Colon (tissue), 2 donors: ENCODE data around the gene TRPM3.

Experiments used
- FAIRE-seq: peaks from 2 replicates; lab custom pipeline; 2012; peaks lifted over from hg19 to GRCh38; lab: Jason Lieb, UNC
- donor health status: control.
- donor health status: control.

The TRPM3 gene

GRCh38 chr9:70609542-70610286 is 511.7 kb downstream of the TRPM3 start:
- FAIRE-seq, result no peak

GRCh38 chr9:70609011-70609410 is 512.4 kb downstream of the TRPM3 start:
- no peak for FAIRE-seq

- no peak for FAIRE-seq
These were observed 513.5 kb downstream of the TRPM3 start for GRCh38 chr9:70607926-70608325.

GRCh38 chr9:70607329-70607728 is 514.1 kb downstream of the TRPM3 start:
- FAIRE-seq, result no peak

GRCh38 chr9:70603020-70603411 is 518.4 kb downstream of the TRPM3 start:
- FAIRE-seq, result no peak

- FAIRE-seq, result no peak
These were observed 519.0 kb downstream of the TRPM3 start for GRCh38 chr9:70602321-70603019.

GRCh38 chr9:70601000-70601951 is 520.1 kb downstream of the TRPM3 start:
- no peak for FAIRE-seq

GRCh38 chr9:70600506-70600905 is 520.9 kb downstream of the TRPM3 start:
- FAIRE-seq, result no peak

- FAIRE-seq, result no peak
These were observed 523.5 kb downstream of the TRPM3 start for GRCh38 chr9:70597886-70598285.

- no peak for FAIRE-seq
These were observed 526.2 kb downstream of the TRPM3 start for GRCh38 chr9:70595211-70595610.

- no peak for FAIRE-seq
These were observed 527.0 kb downstream of the TRPM3 start for GRCh38 chr9:70594386-70594944.

- no peak for FAIRE-seq
These were observed 528.2 kb downstream of the TRPM3 start for GRCh38 chr9:70593241-70593640.

- FAIRE-seq, result no peak
These were observed 531.1 kb downstream of the TRPM3 start for GRCh38 chr9:70590315-70590677.

GRCh38 chr9:70589571-70590314 is 531.7 kb downstream of the TRPM3 start:
- no peak for FAIRE-seq

GRCh38 chr9:70588999-70589398 is 532.4 kb downstream of the TRPM3 start:
- no peak for FAIRE-seq

GRCh38 chr9:70588381-70588780 is 533.0 kb downstream of the TRPM3 start:
- no peak for FAIRE-seq

GRCh38 chr9:70587201-70587600 is 534.2 kb downstream of the TRPM3 start:
- no peak for FAIRE-seq

- FAIRE-seq, result no peak
These were observed 534.9 kb downstream of the TRPM3 start for GRCh38 chr9:70586476-70586875.

GRCh38 chr9:70581955-70582350 is 539.5 kb downstream of the TRPM3 start:
- no peak for FAIRE-seq

GRCh38 chr9:70581214-70581954 is 540.0 kb downstream of the TRPM3 start:
- no peak for FAIRE-seq
